ENCODE measurements around the gene CHIT1.

Gene CHIT1

DNA sequence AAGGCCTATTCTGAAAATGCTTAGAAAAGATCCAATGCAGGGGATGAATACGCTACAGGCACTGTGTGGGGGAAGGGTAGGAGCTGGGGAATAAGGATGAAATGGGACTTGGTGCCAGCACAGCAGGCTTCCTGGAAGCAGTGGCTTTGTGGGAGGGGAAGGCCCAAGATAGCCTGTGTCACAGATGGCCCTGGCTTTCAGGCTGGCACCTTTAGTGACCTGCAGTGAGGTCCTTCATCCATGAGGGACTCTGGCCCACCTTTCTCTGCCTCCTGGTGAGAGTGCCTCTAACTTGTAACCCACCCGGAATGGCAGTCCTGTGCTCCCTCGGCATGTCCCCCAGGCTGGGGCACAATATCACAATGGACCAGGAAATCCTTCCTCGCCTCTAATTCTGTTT, 43.9 kb downstream of the CHIT1 start:
- DNase-seq (ENCODE audit: extremely low spot score) = no peak
- ChIA-PET POLR2A (no interaction called here), CTCF (interaction anchor here (0.9 to 5.0 kb wide), 4 partner anchors 10 to 146 kb away, joined by 3 to 35 read pairs (median 4); no protein-coding TSS in a partner anchor)
- TF ChIP-seq, protein P1, sequence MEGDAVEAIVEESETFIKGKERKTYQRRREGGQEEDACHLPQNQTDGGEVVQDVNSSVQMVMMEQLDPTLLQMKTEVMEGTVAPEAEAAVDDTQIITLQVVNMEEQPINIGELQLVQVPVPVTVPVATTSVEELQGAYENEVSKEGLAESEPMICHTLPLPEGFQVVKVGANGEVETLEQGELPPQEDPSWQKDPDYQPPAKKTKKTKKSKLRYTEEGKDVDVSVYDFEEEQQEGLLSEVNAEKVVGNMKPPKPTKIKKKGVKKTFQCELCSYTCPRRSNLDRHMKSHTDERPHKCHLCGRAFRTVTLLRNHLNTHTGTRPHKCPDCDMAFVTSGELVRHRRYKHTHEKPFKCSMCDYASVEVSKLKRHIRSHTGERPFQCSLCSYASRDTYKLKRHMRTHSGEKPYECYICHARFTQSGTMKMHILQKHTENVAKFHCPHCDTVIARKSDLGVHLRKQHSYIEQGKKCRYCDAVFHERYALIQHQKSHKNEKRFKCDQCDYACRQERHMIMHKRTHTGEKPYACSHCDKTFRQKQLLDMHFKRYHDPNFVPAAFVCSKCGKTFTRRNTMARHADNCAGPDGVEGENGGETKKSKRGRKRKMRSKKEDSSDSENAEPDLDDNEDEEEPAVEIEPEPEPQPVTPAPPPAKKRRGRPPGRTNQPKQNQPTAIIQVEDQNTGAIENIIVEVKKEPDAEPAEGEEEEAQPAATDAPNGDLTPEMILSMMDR (IDR thresholded peaks at IDR 0.05; ENCODE audit: control extremely low read depth, extremely low read depth, low read depth, missing control alignments) = no peak

DNA sequence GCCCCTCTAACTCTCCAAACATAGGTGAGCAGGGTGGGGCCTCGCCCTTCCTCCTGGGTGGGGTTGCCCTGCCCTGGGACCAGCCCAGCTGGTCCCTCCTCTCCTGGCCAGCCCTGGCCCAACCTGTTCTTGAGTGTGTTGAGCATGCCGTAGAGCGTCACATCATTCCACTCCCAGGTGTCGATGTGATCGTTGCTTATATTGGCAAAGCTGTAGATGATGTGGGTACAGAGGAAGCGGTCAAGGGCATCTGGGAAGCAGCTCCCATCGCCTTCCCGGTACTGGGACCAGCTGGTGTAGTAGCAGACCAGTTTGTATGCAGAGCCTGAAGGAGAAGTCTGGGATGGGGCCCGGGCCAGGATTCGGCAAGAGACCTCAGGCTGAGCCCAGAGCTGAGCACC, 44.4 kb downstream of the CHIT1 start:
- ChIA-PET POLR2A (no interaction called here), CTCF (interaction anchor here (0.9 to 5.0 kb wide), 3 partner anchors 12 to 146 kb away, joined by 3 to 35 read pairs (median 3); no protein-coding TSS in a partner anchor)
- no peak for DNase-seq (ENCODE audit: extremely low spot score)
- TF ChIP-seq, protein P1 (IDR thresholded peaks at IDR 0.05; ENCODE audit: control extremely low read depth, extremely low read depth, low read depth, missing control alignments) = no peak

DNA sequence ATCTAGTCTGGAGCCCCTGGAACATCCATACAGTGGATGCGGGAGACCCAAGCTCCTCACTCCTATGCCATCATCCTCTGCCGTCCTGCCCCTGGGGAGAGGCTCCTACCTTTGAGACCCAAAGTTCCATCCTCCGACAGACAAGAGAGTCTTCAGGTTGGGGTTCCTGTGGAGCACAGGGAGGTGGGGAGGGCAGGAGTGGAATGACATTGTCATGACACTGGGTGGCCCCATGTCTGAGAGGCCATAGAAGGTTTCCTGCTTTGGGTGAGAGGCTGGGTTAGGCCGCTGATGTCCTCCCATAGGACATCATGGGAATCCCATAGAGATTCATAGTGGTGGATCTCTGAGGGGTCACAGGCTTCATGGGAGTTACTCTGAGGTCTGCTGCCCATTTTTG, 45.0 kb downstream of the CHIT1 start:
- DNase-seq (ENCODE audit: extremely low spot score) = no peak
- TF ChIP-seq, protein P1 (IDR thresholded peaks at IDR 0.05; ENCODE audit: control extremely low read depth, extremely low read depth, low read depth, missing control alignments) = no peak
- ChIA-PET CTCF (interaction anchor here (5.0 kb wide), 1 partner anchor 12 kb away, joined by 35 read pairs; no protein-coding TSS in a partner anchor), POLR2A (no interaction called here)

DNA sequence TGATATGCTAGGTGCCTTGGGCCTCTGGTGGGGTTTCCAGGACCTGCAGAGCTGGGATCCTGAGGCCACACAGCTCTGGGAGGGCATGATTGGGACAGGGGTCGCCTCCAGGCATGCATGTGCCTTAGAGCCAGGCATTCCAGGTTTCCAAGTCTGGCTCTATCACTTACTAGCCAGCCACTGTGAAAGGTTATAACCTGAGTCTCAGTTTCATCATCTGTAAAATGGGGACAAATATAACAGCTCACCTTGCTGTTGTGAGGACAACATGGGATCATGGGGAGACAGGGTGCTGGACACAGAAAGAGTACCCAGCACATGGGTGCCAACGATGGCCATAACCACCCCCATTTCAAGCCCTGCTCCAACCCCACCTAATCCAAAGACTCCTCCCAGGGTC, 45.6 kb downstream of the CHIT1 start:
- CTCF ChIA-PET = interaction anchor here (5.0 kb wide), 1 partner anchor 11 kb away, joined by 35 read pairs; no protein-coding TSS in a partner anchor
- TF ChIP-seq, protein P1 (IDR thresholded peaks at IDR 0.05; ENCODE audit: control extremely low read depth, extremely low read depth, low read depth, missing control alignments) = no peak
- DNase-seq (ENCODE audit: extremely low spot score) = no peak
- POLR2A ChIA-PET = no interaction called here

DNA sequence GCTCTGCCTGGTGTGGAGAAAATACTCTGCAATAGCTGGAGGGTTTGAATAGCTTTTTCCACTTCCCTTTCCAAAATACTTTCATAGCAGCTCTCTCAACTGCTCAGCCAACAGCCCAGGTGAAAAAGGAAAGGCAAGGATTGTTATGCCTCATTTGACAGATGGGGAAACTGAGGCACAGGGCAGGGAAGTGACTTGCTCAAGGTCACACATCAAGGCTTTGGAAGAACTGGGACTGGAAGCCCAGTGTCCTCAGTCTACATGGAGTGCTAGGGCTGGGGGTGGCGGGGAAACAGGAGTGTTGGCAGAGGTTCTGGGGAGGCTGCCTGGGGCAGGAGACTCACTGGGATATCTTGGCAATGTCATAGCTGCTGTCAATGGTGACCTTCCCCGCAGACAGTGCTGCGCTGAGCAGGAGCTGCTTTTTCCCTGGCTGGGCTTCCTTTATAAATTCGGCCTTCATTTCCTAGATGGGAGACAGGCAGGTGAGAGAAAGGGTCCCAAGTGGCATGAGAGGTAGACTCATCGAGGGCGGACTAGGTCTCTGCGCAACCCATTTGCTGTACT, 47.0 kb downstream of the CHIT1 start:
- CTCF ChIA-PET = interaction anchor here (0.5 to 5.0 kb wide), 5 partner anchors 10 to 234 kb away, joined by 3 to 35 read pairs (median 3); no protein-coding TSS in a partner anchor
- TF ChIP-seq, protein P1 (IDR thresholded peaks at IDR 0.05; ENCODE audit: control extremely low read depth, extremely low read depth, low read depth, missing control alignments) = no peak
- POLR2A ChIA-PET = no interaction called here
- no peak for DNase-seq (ENCODE audit: extremely low spot score)

DNA sequence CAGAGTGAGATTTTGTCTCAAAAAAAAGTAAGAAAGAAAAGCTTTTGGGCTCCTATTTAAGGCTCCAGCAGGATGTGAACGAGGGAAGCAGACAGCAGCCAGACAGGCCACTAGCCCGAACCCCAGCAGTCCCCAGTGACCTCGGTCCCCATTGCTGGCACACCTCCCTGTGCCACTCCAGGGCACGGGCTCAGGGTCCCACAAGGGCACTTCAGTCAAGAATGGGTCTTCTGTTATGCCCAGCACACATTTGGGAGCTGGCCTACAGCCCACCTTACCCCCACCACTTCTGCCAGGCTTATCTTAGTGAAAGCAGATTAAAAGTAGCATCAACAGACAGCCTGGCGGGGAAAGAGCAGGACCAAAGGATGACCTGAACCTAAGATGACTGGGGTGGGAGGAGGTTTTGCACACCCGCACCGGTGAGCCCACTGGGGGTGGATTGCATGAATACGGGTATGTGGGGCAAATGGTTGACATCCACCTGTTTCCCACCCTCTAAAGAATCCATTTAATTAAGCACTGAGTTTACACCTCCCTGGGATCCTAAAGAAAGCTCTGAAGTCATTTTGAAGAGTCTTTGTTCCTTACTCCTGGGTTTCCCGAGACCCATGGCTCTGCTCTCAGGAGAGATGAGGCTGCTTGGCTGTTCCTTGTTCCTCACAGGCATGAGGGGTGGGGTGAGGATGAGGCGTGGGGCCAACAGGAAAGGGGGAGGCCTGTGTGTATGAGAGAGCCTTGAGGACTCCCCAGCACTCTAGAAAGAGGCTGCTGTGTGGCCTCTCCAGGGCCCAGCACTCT, 47.7 kb downstream of the CHIT1 start:
- TF ChIP-seq, protein P1 (IDR thresholded peaks at IDR 0.05; ENCODE audit: control extremely low read depth, extremely low read depth, low read depth, missing control alignments) = no peak
- ChIA-PET POLR2A (no interaction called here), CTCF (interaction anchor here (0.5 to 5.0 kb wide), 6 partner anchors 9 to 233 kb away, joined by 3 to 35 read pairs (median 3); no protein-coding TSS in a partner anchor)
- DNase-seq (ENCODE audit: extremely low spot score) = no peak
